Measurements from ENCODE around the gene GLT1D1.

- TF ChIP-seq FOXM1 (IDR thresholded peaks at IDR 0.05; ENCODE audit: borderline replicate concordance) = no peak
- no peak for TF ChIP-seq CTBP1 (IDR thresholded peaks at IDR 0.05; ENCODE audit: borderline replicate concordance)
- no peak for TF ChIP-seq SUZ12 (IDR thresholded peaks at IDR 0.05)
- TF ChIP-seq SP1 (IDR thresholded peaks at IDR 0.05) = no peak
These were observed 56.4 kb downstream of the GLT1D1 start for GRCh38 chr12:128909653-128910052.
